Common myeloid progenitor, CD34-positive (primary cell): Measurements from ENCODE around the gene FSIP1. TPM values are rescaled to one million over a fixed set of nuclear protein-coding genes. Genes with fewer than 3 reads are reported as not detected.

Experiments used
- CTCF ChIA-PET: fragments of 350-600 bp; sonication (Branson Sonifier 250); formaldehyde crosslinking; loops from one replicate; lab custom pipeline; 2021; ENCODE audit warnings: antibody characterized with exemption; lab: Charles Lee
- POLR2A ChIA-PET: fragments of 350-600 bp; sonication (Branson Sonifier 250); formaldehyde crosslinking; loops from one replicate; lab custom pipeline; 2021; ENCODE audit warnings: antibody characterized with exemption; lab: Charles Lee
- DNase-seq, 3 donors: peaks; one replicate each; pipeline versions ENCODE4 v3.0.0 to v3.0.0-alpha.2; 2013
- H3K27ac ChIP-seq, 2 experiments: 1 replicate in 1 of 2; 2 replicates in 1 of 2; pipeline ENCODE4 v1.7.0; 2013; ENCODE audit warnings: inconsistent platforms in 2 of 2, low read length in 2 of 2, mild to moderate bottlenecking in 2 of 2, low read depth in 1 of 2, moderate library complexity in 1 of 2; ENCODE audit not compliant: severe bottlenecking in 2 of 2, insufficient read depth in 1 of 2, poor library complexity in 1 of 2
- H3K27me3 ChIP-seq, 5 experiments: replicated peaks in 2 of 5; 1 replicate in 3 of 5; 2 replicates in 2 of 5; pipeline versions ENCODE4 v1.6.1 to v1.7.0; 2013; ENCODE audit warnings: low read length in 4 of 5, mild to moderate bottlenecking in 2 of 5, moderate library complexity in 2 of 5, inconsistent platforms in 1 of 5; ENCODE audit not compliant: insufficient read depth in 5 of 5, control insufficient read depth in 4 of 5
- H3K36me3 ChIP-seq, 4 experiments: 1 replicate in 2 of 4; 2 replicates in 2 of 4; pipeline versions ENCODE4 v1.6.1 to v1.7.0; 2013; ENCODE audit warnings: low read length in 3 of 4, control low read depth in 1 of 4, mild to moderate bottlenecking in 1 of 4; ENCODE audit not compliant: control insufficient read depth in 4 of 4, insufficient read depth in 4 of 4
- H3K4me1 ChIP-seq, 4 experiments: 1 replicate in 3 of 4; 2 replicates in 1 of 4; pipeline versions ENCODE4 v1.6.1 to v1.7.1; 2013; ENCODE audit warnings: low read length in 3 of 4, mild to moderate bottlenecking in 3 of 4, control low read depth in 1 of 4, inconsistent platforms in 1 of 4, moderate library complexity in 1 of 4; ENCODE audit not compliant: control insufficient read depth in 4 of 4, insufficient read depth in 4 of 4; ENCODE audit errors: control extremely low read depth in 1 of 4
- H3K4me3 ChIP-seq, 7 experiments: 1 replicate in 4 of 7; 2 replicates in 3 of 7; pipeline versions ENCODE4 v1.5.1 to v1.7.0; 2013; ENCODE audit warnings: mild to moderate bottlenecking in 7 of 7, low read length in 6 of 7, moderate library complexity in 6 of 7, inconsistent platforms in 2 of 7, low read depth in 2 of 7, control low read depth in 1 of 7; ENCODE audit not compliant: insufficient read depth in 4 of 7, control insufficient read depth in 1 of 7; ENCODE audit errors: extremely low read depth in 1 of 7
- H3K9me3 ChIP-seq, 5 experiments: 1 replicate in 4 of 5; 2 replicates in 1 of 5; pipeline versions ENCODE4 v1.6.1 to v1.7.1; 2013; ENCODE audit warnings: low read length in 4 of 5, mild to moderate bottlenecking in 2 of 5, inconsistent platforms in 1 of 5, low read depth in 1 of 5, moderate library complexity in 1 of 5; ENCODE audit not compliant: control insufficient read depth in 4 of 5, insufficient read depth in 2 of 5; ENCODE audit errors: control extremely low read depth in 1 of 5
- WGBS: methylation state at CpG from one replicate; pipeline ENCODE4 v1.1.5; 2013; ENCODE audit not compliant: insufficient coverage; 5-methylcytosine and 5-hydroxymethylcytosine counted together
- polyA plus RNA-seq: library from polyadenylated mRNA; unstranded; fragments of 120-200 nt; gene quantifications from one replicate; pipeline ENCODE4 v1.2.1, GENCODE V29; 2013

FSIP1 gene
- polyA plus RNA-seq, result 0.79 TPM

DNA sequence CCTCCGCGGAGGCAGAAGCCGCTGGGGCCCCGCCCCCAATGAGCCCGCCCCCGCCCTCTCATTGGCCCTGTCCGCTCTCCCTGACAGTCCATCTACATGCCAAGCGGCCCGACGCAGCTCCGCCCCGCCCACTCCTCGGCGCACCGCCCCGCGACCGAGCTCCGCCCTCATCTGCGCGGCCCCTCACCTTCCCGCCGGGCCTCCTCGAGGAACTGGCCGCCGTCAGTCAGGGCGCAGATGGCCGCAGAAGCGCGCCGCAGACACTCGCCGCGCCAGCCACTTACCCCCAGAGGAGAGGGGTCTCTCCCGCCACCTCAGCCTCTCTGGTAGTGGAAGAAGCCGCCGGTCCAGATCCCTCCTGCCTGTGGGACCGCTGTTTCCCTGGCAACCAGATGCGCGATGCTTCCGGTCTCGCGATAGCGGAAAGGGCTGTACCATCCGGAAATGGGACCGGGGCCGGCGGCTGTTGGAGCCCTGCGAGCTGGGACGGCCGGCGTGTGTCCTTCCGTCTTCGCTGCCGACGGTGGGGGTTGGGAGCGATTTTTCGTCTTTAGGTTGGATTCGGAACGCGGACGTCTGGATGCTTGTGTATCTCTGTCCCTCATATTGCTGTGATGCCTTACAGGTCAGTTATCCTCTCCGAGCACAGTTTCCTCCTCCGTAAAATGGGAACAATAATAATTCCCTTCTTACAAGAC is at the start of gene FSIP1:
Gene FSIP1, minus strand, starts transcription at position 401 of the 698 bp plus-strand sequence. CDS start 6,317 bp downstream, outside the sequence.
- CTCF ChIA-PET, result interaction anchor here (0.8 to 1.5 kb wide), 2 partner anchors 20 to 94 kb away, joined by 3 to 5 read pairs; no protein-coding TSS in a partner anchor
- no peaks in the 10 kb centered on the region for H3K27me3 ChIP-seq
- H3K4me1 ChIP-seq, result peaks cover 23 to 53% (median 35%) of the 10 kb centered on the region in 4 experiments
- peaks cover 0 to 5% (median under 1%) of the 10 kb centered on the region in 4 experiments for H3K36me3 ChIP-seq
- WGBS, result under 1% methylated on average over 54 of the region's 64 CpGs
- DNase-seq, result peak; percentile 92 to 96 (median 95)
- peak within 1 kb of the TSS; percentile 83 to 96 (median 90) for H3K4me3 ChIP-seq
- H3K27ac ChIP-seq, result peak within 1 kb of the TSS; percentile 16 to 72
- POLR2A ChIA-PET, result interaction anchor here (0.5 kb wide), 1 partner anchor 22 kb away, joined by 3 read pairs; no protein-coding TSS in a partner anchor
- H3K9me3 ChIP-seq, result no peaks in the 10 kb centered on the region

DNA sequence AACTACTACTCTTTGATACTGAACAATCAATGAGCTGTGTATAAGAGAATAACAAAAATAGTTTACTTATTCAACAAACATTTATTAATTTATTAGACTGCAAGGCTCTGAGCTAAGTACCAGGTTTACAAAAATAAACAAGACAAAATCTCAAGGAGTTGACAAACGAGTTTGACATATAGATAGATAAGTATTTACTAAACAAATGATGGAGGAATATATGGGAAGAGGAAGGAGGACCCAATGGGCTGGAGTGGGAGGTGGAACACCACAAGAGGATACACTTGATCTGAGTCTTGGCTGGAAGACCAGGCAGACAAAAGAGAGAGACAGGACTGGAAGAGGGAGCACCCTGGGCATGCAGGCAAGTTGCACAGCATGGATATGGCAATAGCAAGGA is 47.5 kb upstream of the FSIP1 start:
- CTCF ChIA-PET, result no interaction called here

DNA sequence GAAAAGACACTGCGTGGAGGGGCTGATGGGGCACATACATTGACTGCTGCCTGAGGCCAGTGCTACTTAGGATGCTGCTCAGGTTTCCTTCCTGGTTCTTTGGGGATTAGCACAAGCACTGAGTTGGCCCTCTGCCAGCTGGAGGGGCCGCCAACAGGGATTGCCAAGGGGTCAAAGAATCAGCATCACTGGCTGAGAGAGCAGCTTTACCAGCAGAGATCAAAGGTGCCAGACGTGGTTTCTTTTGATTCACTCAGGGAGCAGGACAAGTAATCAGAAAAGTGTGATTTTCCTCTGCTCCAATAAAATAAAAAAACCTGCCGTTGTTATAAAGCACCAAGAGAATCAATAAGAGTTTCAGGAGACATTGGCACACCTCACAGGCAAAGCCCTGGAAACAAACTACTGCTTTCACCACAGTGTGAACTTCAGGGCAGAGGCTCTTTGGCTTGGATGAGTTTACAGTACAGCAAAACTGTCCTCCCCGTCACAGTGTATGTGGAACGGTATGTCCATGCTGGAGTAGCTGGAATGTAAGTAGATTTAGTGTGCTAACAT is 45.8 kb upstream of the FSIP1 start:
- H3K27me3 ChIP-seq, result peaks cover 0 to 3% (median 0%) of the 10 kb centered on the region in 5 experiments
- 94% methylated on average over 6 of the region's 6 CpGs for WGBS
- no peak overlapping the region for H3K27ac ChIP-seq
- H3K36me3 ChIP-seq, result no peaks in the 10 kb centered on the region
- no peak for DNase-seq
- POLR2A ChIA-PET, result no interaction called here
- CTCF ChIA-PET, result no interaction called here
- no peak overlapping the region for H3K4me3 ChIP-seq
- no peaks in the 10 kb centered on the region for H3K9me3 ChIP-seq
- H3K4me1 ChIP-seq, result no peaks in the 10 kb centered on the region

More for the DNA sequence above, 47.5 kb upstream of the FSIP1 start:
- no CpG with 5 or more reads among the region's 1 CpG for WGBS
- Histone ChIP-seq H3K36me3 (no peaks in the 10 kb centered on the region), H3K4me3 (no peak overlapping the region), H3K9me3 (no peaks in the 10 kb centered on the region), H3K27ac (no peak overlapping the region), H3K4me1 (no peaks in the 10 kb centered on the region), H3K27me3 (peaks cover 0 to 3% (median 0%) of the 10 kb centered on the region in 5 experiments)
- POLR2A ChIA-PET, result no interaction called here
- no peak for DNase-seq

DNA sequence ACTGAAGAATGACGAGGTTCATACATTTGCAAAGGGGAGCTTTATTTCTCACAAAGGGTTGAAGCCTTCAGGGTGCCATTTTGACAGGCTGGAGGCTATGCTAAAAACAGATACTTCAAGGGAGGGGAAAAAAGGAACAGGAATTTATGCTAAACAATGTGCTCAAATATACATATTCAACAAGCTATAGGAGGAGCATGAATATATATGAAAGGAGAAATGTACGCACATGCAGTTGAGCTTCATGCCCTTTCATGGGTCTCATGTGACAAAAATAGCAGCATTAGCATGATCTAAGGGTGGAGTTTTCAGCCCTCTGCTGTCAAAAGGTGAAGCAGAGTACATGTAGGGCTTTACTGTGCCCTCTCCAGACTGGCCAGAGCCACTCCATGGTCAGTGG is 44.3 kb upstream of the FSIP1 start:
- H3K4me3 ChIP-seq, result no peak overlapping the region
- WGBS, result 100% methylated on average over 1 of the region's 2 CpGs
- no peak overlapping the region for H3K27ac ChIP-seq
- no peaks in the 10 kb centered on the region for H3K4me1 ChIP-seq
- POLR2A ChIA-PET, result no interaction called here
- no peaks in the 10 kb centered on the region for H3K36me3 ChIP-seq
- CTCF ChIA-PET, result interaction anchor here (1.2 kb wide), 1 partner anchor 24 kb away, joined by 3 read pairs; no protein-coding TSS in a partner anchor
- no peak for DNase-seq
- peaks cover 0 to 3% (median 0%) of the 10 kb centered on the region in 5 experiments for H3K27me3 ChIP-seq
- no peaks in the 10 kb centered on the region for H3K9me3 ChIP-seq

DNA sequence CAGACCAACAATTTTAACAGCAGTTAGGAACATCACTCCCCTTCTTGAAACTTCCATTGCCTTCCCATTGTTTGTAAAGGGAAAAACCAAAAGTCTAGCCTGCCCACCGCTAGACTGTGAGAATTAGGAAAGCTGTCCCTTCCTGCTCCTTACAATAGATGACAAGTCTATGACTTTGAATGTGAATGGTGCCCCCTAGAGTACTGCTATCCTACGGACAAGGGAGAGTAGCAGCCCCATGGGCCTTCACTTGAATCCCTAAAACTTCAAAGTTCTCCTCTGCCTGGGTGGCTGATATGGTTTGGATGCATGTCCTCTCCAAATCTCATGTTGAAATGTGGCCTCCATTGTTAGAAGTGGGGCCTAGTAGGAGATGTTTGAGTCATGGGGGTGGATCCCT is 41.0 kb upstream of the FSIP1 start:
- CTCF ChIA-PET, result no interaction called here
- no peak for DNase-seq
- no peak overlapping the region for H3K4me3 ChIP-seq
- H3K4me1 ChIP-seq, result no peaks in the 10 kb centered on the region
- 90% methylated on average over 2 of the region's 2 CpGs for WGBS
- H3K36me3 ChIP-seq, result no peaks in the 10 kb centered on the region
- no peak overlapping the region for H3K27ac ChIP-seq
- no peaks in the 10 kb centered on the region for H3K9me3 ChIP-seq
- H3K27me3 ChIP-seq, result peaks cover 0 to 3% (median 0%) of the 10 kb centered on the region in 5 experiments
- POLR2A ChIA-PET, result no interaction called here

DNA sequence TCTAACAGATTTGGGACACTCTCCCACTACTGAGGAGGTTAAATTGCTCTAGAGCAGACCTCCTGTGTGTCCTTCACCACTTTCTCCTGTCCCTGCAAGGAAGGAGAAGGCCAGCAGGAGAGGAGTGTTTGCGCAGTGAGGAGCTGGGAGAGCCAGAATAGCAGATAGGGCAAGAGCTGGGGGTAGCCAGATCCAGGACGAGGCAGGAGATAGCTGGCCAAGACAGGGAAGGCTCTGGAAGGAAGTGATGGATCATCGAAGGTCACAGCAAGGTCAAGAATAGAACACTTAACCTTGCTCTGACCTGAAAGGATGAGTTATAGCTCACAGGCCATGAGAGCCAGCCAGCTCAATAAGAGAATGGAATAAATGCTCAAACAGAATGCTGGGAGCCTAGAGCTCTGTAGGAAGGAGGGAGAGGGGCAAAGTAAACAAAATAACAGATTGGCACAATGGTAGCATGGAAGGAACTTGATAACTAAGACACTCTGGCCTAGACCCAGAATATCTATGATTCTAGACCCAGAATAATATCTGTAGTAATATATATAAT is 37.5 kb upstream of the FSIP1 start:
- WGBS, result 85% methylated on average over 2 of the region's 3 CpGs
- no peak for DNase-seq
- POLR2A ChIA-PET, result no interaction called here
- Histone ChIP-seq H3K4me1 (no peaks in the 10 kb centered on the region), H3K4me3 (no peak overlapping the region), H3K27ac (no peak overlapping the region), H3K9me3 (no peaks in the 10 kb centered on the region), H3K27me3 (no peaks in the 10 kb centered on the region), H3K36me3 (no peaks in the 10 kb centered on the region)
- CTCF ChIA-PET, result interaction anchor here (1.5 kb wide), 1 partner anchor 13 kb away, joined by 3 read pairs; no protein-coding TSS in a partner anchor

DNA sequence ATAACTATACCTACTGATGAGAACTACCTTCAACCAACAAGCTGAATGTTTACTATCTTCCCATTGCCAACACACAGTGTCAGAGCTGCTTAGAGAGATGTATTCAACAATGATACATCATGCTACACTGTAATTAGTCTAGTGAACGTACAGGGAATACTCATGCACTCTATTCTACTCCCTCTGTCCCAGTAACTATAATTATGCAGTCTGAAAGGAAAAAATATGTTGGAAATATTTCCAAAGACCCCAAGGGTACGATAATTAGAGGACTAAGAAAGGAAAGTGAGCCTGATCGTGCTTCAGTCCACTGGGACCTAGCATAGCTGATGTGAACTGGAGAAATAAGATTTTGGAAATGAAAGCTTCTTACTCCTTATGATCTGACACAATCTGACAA is 36.9 kb upstream of the FSIP1 start:
- H3K4me1 ChIP-seq, result no peaks in the 10 kb centered on the region
- WGBS, result no CpG with 5 or more reads among the region's 3 CpGs
- H3K36me3 ChIP-seq, result no peaks in the 10 kb centered on the region
- no peak overlapping the region for H3K27ac ChIP-seq
- H3K4me3 ChIP-seq, result no peak overlapping the region
- DNase-seq, result no peak
- H3K27me3 ChIP-seq, result no peaks in the 10 kb centered on the region
- CTCF ChIA-PET, result interaction anchor here (1.5 kb wide), 1 partner anchor 13 kb away, joined by 3 read pairs; no protein-coding TSS in a partner anchor
- POLR2A ChIA-PET, result no interaction called here
- H3K9me3 ChIP-seq, result no peaks in the 10 kb centered on the region
